A549 (cell line): ENCODE results near the gene CNTFR. TPM values are rescaled to one million over a fixed set of nuclear protein-coding genes. Genes with fewer than 3 reads are reported as not detected.
A peak's percentile ranks its signal among the peaks of the same experiment; 100 is the strongest.

ENCODE experiments used
- ATAC-seq, 2 experiments: fragments of 200-7000 bp in 1 of 2; fragments of >200 bp in 1 of 2; cut with Nextera tagmentation in 1 of 2; cut with Tn5 transposase in 1 of 2; 3 replicates each; pipeline versions ENCODE4 v1.8.0 to v1.9.1; 2018 to 2020; ENCODE audit warnings: mild to moderate bottlenecking in 1 of 2, moderate library complexity in 1 of 2
- CTCF ChIA-PET: fragments of 300-600 bp; sonication (Branson Sonifier 250); formaldehyde crosslinking; extraction: SDS; loops from one replicate; lab custom pipeline; 2021; ENCODE audit warnings: antibody characterized with exemption, inconsistent platforms; lab: Yijun Ruan, JAX
- POLR2A ChIA-PET: fragments of 350-600 bp; formaldehyde crosslinking; extraction: SDS; loops from one replicate; lab custom pipeline; 2021; ENCODE audit warnings: antibody characterized with exemption, inconsistent platforms; lab: Yijun Ruan, JAX
- DNase-seq, 2 experiments: peaks; one replicate each; pipeline versions ENCODE4 v3.0.0 to v3.0.0-alpha.2; 2011 to 2016; ENCODE audit warnings: low read depth in 1 of 2, low spot score in 1 of 2
- FAIRE-seq: peaks from 2 replicates; lab custom pipeline; 2011; peaks lifted over from hg19 to GRCh38; lab: Jason Lieb, UNC
- H3K27ac ChIP-seq, 2 experiments: fragments of >200 bp; sonication (Bioruptor Twin); formaldehyde crosslinking; 3 replicates each; pipeline ENCODE4 v1.5.1; 2016 to 2017
- H3K4me1 ChIP-seq: fragments of >200 bp; sonication (Bioruptor Twin); formaldehyde crosslinking; 3 replicates; pipeline ENCODE4 v1.6.1; 2016
- H3K4me2 ChIP-seq: fragments of >200 bp; sonication (Bioruptor Twin); formaldehyde crosslinking; 3 replicates; pipeline ENCODE4 v1.6.1; 2016
- H3K4me3 ChIP-seq: fragments of >200 bp; sonication (Bioruptor Twin); formaldehyde crosslinking; 3 replicates; pipeline ENCODE4 v1.5.1; 2016
- H3K9me3 ChIP-seq: fragments of >200 bp; sonication (Bioruptor Twin); formaldehyde crosslinking; 3 replicates; pipeline ENCODE4 v1.6.1; 2016
- BHLHE40 ChIP-seq: IDR thresholded peaks from 2 replicates; pipeline ENCODE4 v1.6.1; 2012; ENCODE audit warnings: low read depth, low read length, inconsistent platforms
- CBX2 ChIP-seq: fragments of 200-600 bp; sonication (generic); IDR thresholded peaks from 2 replicates; pipeline ENCODE4 v1.6.1; 2016; ENCODE audit warnings: low read depth, mild to moderate bottlenecking, borderline replicate concordance
- CEBPB ChIP-seq, 2 experiments: fragments of >200 bp in 1 of 2; sonication (Bioruptor Twin) in 1 of 2; formaldehyde crosslinking in 1 of 2; IDR thresholded peaks; 2 replicates each; pipeline ENCODE4 v1.6.1; 2012 to 2016
- CHD2 ChIP-seq: fragments of 150-350 bp; IDR thresholded peaks from 2 replicates; pipeline ENCODE4 v1.6.1; 2014; ENCODE audit warnings: low read length; ENCODE audit not compliant: partially characterized antibody
- ELK1 ChIP-seq: fragments of 150-350 bp; IDR thresholded peaks from 2 replicates; pipeline ENCODE4 v1.6.1; 2014; ENCODE audit warnings: low read depth, mild to moderate bottlenecking, low read length
- ESRRA ChIP-seq: fragments of 150-350 bp; IDR thresholded peaks from 2 replicates; pipeline ENCODE4 v1.6.1; 2014; ENCODE audit warnings: mild to moderate bottlenecking, low read length, borderline replicate concordance
- FOSB ChIP-seq: fragments of 250-450 bp; sonication (Bioruptor Pico); IDR thresholded peaks from 2 replicates; pipeline ENCODE4 v1.5.0; 2020; ENCODE audit warnings: mild to moderate bottlenecking, moderate library complexity
- FOSL2 ChIP-seq, 2 experiments: fragments of 450-650 bp in 1 of 2; fragments of >200 bp in 1 of 2; sonication (Bioruptor Twin) in 1 of 2; formaldehyde crosslinking; IDR thresholded peaks; 2 replicates each; pipeline versions ENCODE4 v1.5.0 to v1.6.1; 2016 to 2020; ENCODE audit warnings: mild to moderate bottlenecking in 1 of 2, moderate library complexity in 1 of 2
- FOXS1 ChIP-seq: fragments of 250-450 bp; sonication (Bioruptor Pico); IDR thresholded peaks from 2 replicates; pipeline ENCODE4 v1.5.0; 2020; ENCODE audit warnings: mild to moderate bottlenecking, moderate library complexity
- GATA3 ChIP-seq: IDR thresholded peaks from 2 replicates; pipeline ENCODE4 v1.6.1; 2012; ENCODE audit warnings: borderline replicate concordance
- HEYL ChIP-seq: fragments of 250-450 bp; sonication (Bioruptor Pico); IDR thresholded peaks from 2 replicates; pipeline ENCODE4 v1.8.0; 2021; ENCODE audit warnings: mild to moderate bottlenecking, moderate library complexity
- HMGXB4 ChIP-seq: fragments of 250-450 bp; sonication (Bioruptor Pico); IDR thresholded peaks from 2 replicates; pipeline ENCODE4 v1.5.0; 2021; ENCODE audit warnings: mild to moderate bottlenecking, moderate library complexity, borderline replicate concordance
- HOXA7 ChIP-seq: fragments of 250-450 bp; sonication (Bioruptor Pico); IDR thresholded peaks from 2 replicates; pipeline ENCODE4 v1.5.0; 2020; ENCODE audit warnings: mild to moderate bottlenecking, moderate library complexity
- KDM1A ChIP-seq: fragments of 200-600 bp; sonication (generic); IDR thresholded peaks from 2 replicates; pipeline ENCODE4 v1.6.1; 2016; ENCODE audit warnings: low read depth, mild to moderate bottlenecking
- KDM5A ChIP-seq: fragments of 200-600 bp; sonication (generic); IDR thresholded peaks from 2 replicates; pipeline ENCODE4 v1.6.1; 2016; ENCODE audit warnings: antibody characterized with exemption, mild to moderate bottlenecking
- MAX ChIP-seq: IDR thresholded peaks from 2 replicates; pipeline ENCODE4 v1.6.1; 2012
- MAZ ChIP-seq: fragments of 150-350 bp; IDR thresholded peaks from 2 replicates; pipeline ENCODE4 v1.6.1; 2014; ENCODE audit warnings: antibody characterized with exemption, low read depth, low read length, borderline replicate concordance
- NFE2L2 ChIP-seq: fragments of 150-350 bp; conservative IDR thresholded peaks from 2 replicates; pipeline ENCODE4 v1.6.1; 2014; ENCODE audit warnings: low read length
- POLR2A ChIP-seq: IDR thresholded peaks from 2 replicates; pipeline ENCODE4 v1.6.1; 2012; ENCODE audit warnings: mild to moderate bottlenecking, low read length
- SMC3 ChIP-seq: fragments of >200 bp; sonication (Bioruptor Twin); formaldehyde crosslinking; IDR thresholded peaks from 3 replicates; pipeline ENCODE4 v1.6.1; 2018; ENCODE audit warnings: inconsistent platforms
- TFCP2L1 ChIP-seq: fragments of 250-450 bp; sonication (Bioruptor Pico); IDR thresholded peaks from 2 replicates; pipeline ENCODE4 v1.5.0; 2021; ENCODE audit warnings: mild to moderate bottlenecking
- TP53 ChIP-seq: fragments of 250-450 bp; sonication (Bioruptor Pico); IDR thresholded peaks from 2 replicates; pipeline ENCODE4 v1.5.0; 2021; ENCODE audit warnings: mild to moderate bottlenecking, moderate library complexity
- WGBS: methylation state at CpG from one replicate; pipeline ENCODE4 v1.1.6; 2017; ENCODE audit errors: missing lambda C conversion rate; 5-methylcytosine and 5-hydroxymethylcytosine counted together
- polyA plus RNA-seq, 4 experiments: library from polyadenylated mRNA; depleted of rRNA in 3 of 4; stranded (reverse); fragments of >200 nt; fragmentation: RNase III in 1 of 4; extraction: RNeasy Plus Mini Kit Qiagen cat#74134 plus additional on column Dnase treatment in 1 of 4; gene quantifications; 2 replicates in 3 of 4; 3 replicates in 1 of 4; pipeline ENCODE4 v1.2.3, GENCODE V29; 2011 to 2017
- TF ChIP-seq, protein P1 (sequence below): fragments of >200 bp; sonication (Bioruptor Twin); formaldehyde crosslinking; IDR thresholded peaks from 2 replicates; pipeline ENCODE4 v1.6.1; 2016
- TF ChIP-seq, protein P2 (sequence below): fragments of 250-450 bp; sonication (Bioruptor Pico); IDR thresholded peaks from 2 replicates; pipeline ENCODE4 v1.5.0; 2020; ENCODE audit warnings: low read depth, mild to moderate bottlenecking, moderate library complexity
- TF ChIP-seq, protein P3 (sequence below): fragments of >200 bp; sonication (Bioruptor Twin); formaldehyde crosslinking; IDR thresholded peaks from 3 replicates; pipeline ENCODE4 v1.5.1; 2016
- TF ChIP-seq, protein P4 (sequence below): fragments of 450-650 bp; IDR thresholded peaks from 2 replicates; pipeline ENCODE4 v1.6.1; 2014; ENCODE audit warnings: antibody characterized with exemption

Gene CNTFR
- polyA plus RNA-seq, 2 of the 4 experiments (the other 2 are of a cell fraction): 0.09 TPM; not detected in 1

- TF ChIP-seq, protein P1, sequence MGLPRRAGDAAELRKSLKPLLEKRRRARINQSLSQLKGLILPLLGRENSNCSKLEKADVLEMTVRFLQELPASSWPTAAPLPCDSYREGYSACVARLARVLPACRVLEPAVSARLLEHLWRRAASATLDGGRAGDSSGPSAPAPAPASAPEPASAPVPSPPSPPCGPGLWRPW: no peak
- no peak for TF ChIP-seq BHLHE40
Observed at GRCh38 chr9:34573599-34574325, 15.8 kb downstream of the CNTFR start (continued).

- Histone ChIP-seq H3K4me1 (peaks cover 20% of the 10 kb centered on the region), H3K9me3 (no peaks in the 10 kb centered on the region), H3K4me3 (no peak overlapping the region), H3K4me2 (peak overlapping the region; percentile 64), H3K27ac (0 out of 6 replicates have a peak overlapping the region, but pooled peaks of 1 of the 2 experiments have one; percentile 27)
- TF ChIP-seq HEYL (CRISPR knock-in tag): no peak
- TF ChIP-seq, protein P2, sequence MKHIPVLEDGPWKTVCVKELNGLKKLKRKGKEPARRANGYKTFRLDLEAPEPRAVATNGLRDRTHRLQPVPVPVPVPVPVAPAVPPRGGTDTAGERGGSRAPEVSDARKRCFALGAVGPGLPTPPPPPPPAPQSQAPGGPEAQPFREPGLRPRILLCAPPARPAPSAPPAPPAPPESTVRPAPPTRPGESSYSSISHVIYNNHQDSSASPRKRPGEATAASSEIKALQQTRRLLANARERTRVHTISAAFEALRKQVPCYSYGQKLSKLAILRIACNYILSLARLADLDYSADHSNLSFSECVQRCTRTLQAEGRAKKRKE (CRISPR knock-in tag): no peak
- TF ChIP-seq GATA3: no peak
- TF ChIP-seq TP53: no peak
- TF ChIP-seq, protein P3, sequence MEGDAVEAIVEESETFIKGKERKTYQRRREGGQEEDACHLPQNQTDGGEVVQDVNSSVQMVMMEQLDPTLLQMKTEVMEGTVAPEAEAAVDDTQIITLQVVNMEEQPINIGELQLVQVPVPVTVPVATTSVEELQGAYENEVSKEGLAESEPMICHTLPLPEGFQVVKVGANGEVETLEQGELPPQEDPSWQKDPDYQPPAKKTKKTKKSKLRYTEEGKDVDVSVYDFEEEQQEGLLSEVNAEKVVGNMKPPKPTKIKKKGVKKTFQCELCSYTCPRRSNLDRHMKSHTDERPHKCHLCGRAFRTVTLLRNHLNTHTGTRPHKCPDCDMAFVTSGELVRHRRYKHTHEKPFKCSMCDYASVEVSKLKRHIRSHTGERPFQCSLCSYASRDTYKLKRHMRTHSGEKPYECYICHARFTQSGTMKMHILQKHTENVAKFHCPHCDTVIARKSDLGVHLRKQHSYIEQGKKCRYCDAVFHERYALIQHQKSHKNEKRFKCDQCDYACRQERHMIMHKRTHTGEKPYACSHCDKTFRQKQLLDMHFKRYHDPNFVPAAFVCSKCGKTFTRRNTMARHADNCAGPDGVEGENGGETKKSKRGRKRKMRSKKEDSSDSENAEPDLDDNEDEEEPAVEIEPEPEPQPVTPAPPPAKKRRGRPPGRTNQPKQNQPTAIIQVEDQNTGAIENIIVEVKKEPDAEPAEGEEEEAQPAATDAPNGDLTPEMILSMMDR: no peak
- no peak for TF ChIP-seq SMC3
- TF ChIP-seq CHD2: no peak
- TF ChIP-seq ESRRA: no peak
- TF ChIP-seq MAZ: no peak
- no peak for TF ChIP-seq MAX
- TF ChIP-seq NFE2L2: no peak
- no peak for TF ChIP-seq TFCP2L1 (CRISPR knock-in tag)
- TF ChIP-seq CBX2: no peak
- TF ChIP-seq KDM5A: no peak
- DNase-seq (no peak), FAIRE-seq (no peak), ATAC-seq (no peak)
- 63% methylated on average over 6 of the region's 6 CpGs for WGBS
- ChIA-PET CTCF (no interaction called here), POLR2A (no interaction called here)
Observed at GRCh38 chr9:34572628-34573027, 16.9 kb downstream of the CNTFR start.

DNA sequence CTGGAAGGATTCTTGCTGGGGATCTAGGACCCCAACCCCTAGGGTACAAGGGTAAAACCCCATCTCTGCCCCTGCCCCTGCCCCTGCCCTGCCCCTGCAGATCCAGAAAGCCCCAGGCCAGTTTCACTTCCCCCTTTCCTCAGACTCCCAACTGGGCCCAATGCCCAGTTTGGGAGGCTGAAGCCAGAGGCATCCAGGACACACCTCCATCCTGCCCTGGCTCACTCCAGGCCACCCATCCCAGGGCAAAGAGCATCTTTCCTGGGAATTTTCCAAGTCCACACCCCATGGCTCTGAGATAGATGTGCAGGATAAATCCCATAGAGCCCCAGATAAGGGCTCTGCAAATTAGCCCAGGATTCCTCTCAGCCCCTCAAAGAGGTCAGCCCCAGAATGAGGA is 17.4 kb downstream of the CNTFR start:
- CTCF ChIA-PET: interaction anchor here (1.2 to 6.6 kb wide), 4 partner anchors 10 to 240 kb away, joined by 3 to 59 read pairs (median 6); no protein-coding TSS in a partner anchor
- peak in 1 of 2 experiments; percentile 74; a peak in 3 of 6 replicates for ATAC-seq

DNA sequence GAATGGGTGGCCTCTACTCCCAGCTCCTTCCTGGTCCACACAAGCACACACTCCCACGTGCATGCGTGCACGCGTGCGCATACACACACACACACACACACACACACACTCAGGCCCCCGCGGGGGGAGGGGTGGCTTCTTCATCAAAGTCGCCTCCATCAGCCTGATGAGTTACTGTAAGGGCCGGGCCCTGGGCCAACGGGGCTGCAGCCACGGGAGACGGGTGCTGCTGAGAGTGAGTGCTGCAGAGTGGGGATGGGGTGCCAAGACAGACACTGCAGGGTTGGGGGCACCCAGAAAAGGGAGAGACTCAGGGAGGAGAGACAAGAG is 18.1 kb downstream of the CNTFR start:
- ChIA-PET POLR2A (no interaction called here), CTCF (interaction anchor here (1.1 to 6.6 kb wide), 8 partner anchors 10 to 239 kb away, joined by 3 to 59 read pairs (median 6); no protein-coding TSS in a partner anchor)
- H3K27ac ChIP-seq: peak overlapping the region in 1 of 2 experiments; percentile 63; a peak in 3 of 6 replicates
- no peak for FAIRE-seq
- no peaks in the 10 kb centered on the region for H3K9me3 ChIP-seq
- no peak for ATAC-seq
- peak overlapping the region; percentile 64 for H3K4me2 ChIP-seq
- no peak overlapping the region for H3K4me3 ChIP-seq
- no peak for DNase-seq
- WGBS: 77% methylated on average over 12 of the region's 12 CpGs
- H3K4me1 ChIP-seq: peaks cover 20% of the 10 kb centered on the region
- TF ChIP-seq CEBPB (IDR thresholded peaks at IDR 0.05): no peak
- no peak for TF ChIP-seq HOXA7 (CRISPR knock-in tag)
- TF ChIP-seq TFCP2L1 (CRISPR knock-in tag): no peak
- TF ChIP-seq HMGXB4 (CRISPR knock-in tag): no peak
- TF ChIP-seq FOXS1 (CRISPR knock-in tag): no peak
- no peak for TF ChIP-seq KDM1A
- TF ChIP-seq, protein P4, sequence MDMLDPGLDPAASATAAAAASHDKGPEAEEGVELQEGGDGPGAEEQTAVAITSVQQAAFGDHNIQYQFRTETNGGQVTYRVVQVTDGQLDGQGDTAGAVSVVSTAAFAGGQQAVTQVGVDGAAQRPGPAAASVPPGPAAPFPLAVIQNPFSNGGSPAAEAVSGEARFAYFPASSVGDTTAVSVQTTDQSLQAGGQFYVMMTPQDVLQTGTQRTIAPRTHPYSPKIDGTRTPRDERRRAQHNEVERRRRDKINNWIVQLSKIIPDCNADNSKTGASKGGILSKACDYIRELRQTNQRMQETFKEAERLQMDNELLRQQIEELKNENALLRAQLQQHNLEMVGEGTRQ: no peak
- no peak for TF ChIP-seq POLR2A
- TF ChIP-seq ELK1: no peak
- no peak for TF ChIP-seq FOSB (CRISPR knock-in tag)
- no peak for TF ChIP-seq BHLHE40

More for the DNA sequence above, 17.4 kb downstream of the CNTFR start:
- peak overlapping the region; percentile 64 for H3K4me2 ChIP-seq
- peak overlapping the region in 1 of 2 experiments; percentile 63; a peak in 2 of 6 replicates for H3K27ac ChIP-seq
- no peak for TF ChIP-seq BHLHE40
- no peak for TF ChIP-seq FOSL2 (IDR thresholded peaks at IDR 0.05)
- no peak for TF ChIP-seq FOSL2 (CRISPR knock-in tag; IDR thresholded peaks at IDR 0.05)
- TF ChIP-seq HEYL (CRISPR knock-in tag): no peak
- no peaks in the 10 kb centered on the region for H3K9me3 ChIP-seq
- peaks cover 20% of the 10 kb centered on the region for H3K4me1 ChIP-seq
- no peak for FAIRE-seq
- POLR2A ChIA-PET: no interaction called here
- no peak overlapping the region for H3K4me3 ChIP-seq
- DNase-seq: peak in 1 of 2 experiments; percentile 47
